ENCODE data around the gene CDH23.

The CDH23 gene

GRCh38 chr10:71788954-71789353 is 392.2 kb downstream of the CDH23 start:
- no peak overlapping the region for H3K27ac ChIP-seq
- TF ChIP-seq CTCF (IDR thresholded peaks at IDR 0.05) (no peak), ZFX (IDR thresholded peaks at IDR 0.05; ENCODE audit: borderline replicate concordance) (no peak)

GRCh38 chr10:71789871-71790270 is 393.2 kb downstream of the CDH23 start:
- no peak overlapping the region for H3K27ac ChIP-seq
- TF ChIP-seq CTCF (IDR thresholded peaks at IDR 0.05), result no peak
- TF ChIP-seq ZFX (IDR thresholded peaks at IDR 0.05; ENCODE audit: borderline replicate concordance), result no peak

- TF ChIP-seq ZFX (IDR thresholded peaks at IDR 0.05; ENCODE audit: borderline replicate concordance) (no peak), CTCF (IDR thresholded peaks at IDR 0.05) (no peak)
Observed at GRCh38 chr10:71790749-71791440, 394.2 kb downstream of the CDH23 start.

GRCh38 chr10:71795248-71795647 is 398.5 kb downstream of the CDH23 start:
- H3K27ac ChIP-seq, result no peak overlapping the region
- no peak for TF ChIP-seq ZFX (IDR thresholded peaks at IDR 0.05; ENCODE audit: borderline replicate concordance)
- no peak for TF ChIP-seq CTCF (IDR thresholded peaks at IDR 0.05)

More at GRCh38 chr10:71790749-71791440, 394.2 kb downstream of the CDH23 start:
- H3K27ac ChIP-seq, result no peak overlapping the region

GRCh38 chr10:71796749-71797405 is 400.2 kb downstream of the CDH23 start:
- no peak for TF ChIP-seq CTCF (IDR thresholded peaks at IDR 0.05)
- no peak for TF ChIP-seq ZFX (IDR thresholded peaks at IDR 0.05; ENCODE audit: borderline replicate concordance)
- H3K27ac ChIP-seq, result no peak overlapping the region

GRCh38 chr10:71797533-71798307 is 401.0 kb downstream of the CDH23 start:
- no peak overlapping the region for H3K27ac ChIP-seq
- TF ChIP-seq CTCF (IDR thresholded peaks at IDR 0.05), result no peak
- no peak for TF ChIP-seq ZFX (IDR thresholded peaks at IDR 0.05; ENCODE audit: borderline replicate concordance)

- no peak for TF ChIP-seq ZFX (IDR thresholded peaks at IDR 0.05; ENCODE audit: borderline replicate concordance)
- TF ChIP-seq CTCF (IDR thresholded peaks at IDR 0.05), result no peak
- no peak overlapping the region for H3K27ac ChIP-seq
Observed at GRCh38 chr10:71798308-71798624, 401.5 kb downstream of the CDH23 start.

All from 22Rv1 (cell line).